Sigmoid colon (tissue), 4 donors: ENCODE measurements around the gene LDB1.

Experiments
- CTCF ChIP-seq, 4 experiments: fragments of 450-650 bp in 3 of 4; fragments of 200-600 bp in 1 of 4; IDR thresholded peaks; one replicate each; pipeline ENCODE4 v1.5.1; 2016 to 2019; ENCODE audit warnings: antibody characterized with exemption in 4 of 4, mild to moderate bottlenecking in 3 of 4, moderate library complexity in 2 of 4
- POLR2AphosphoS5 ChIP-seq, 4 donors: sonication (generic); formaldehyde crosslinking; IDR thresholded peaks; one replicate each; pipeline ENCODE4 v1.6.1; 2017; ENCODE audit warnings: antibody characterized with exemption in 4 of 4

- TF ChIP-seq CTCF (IDR thresholded peaks at IDR 0.05) (no peak), POLR2AphosphoS5 (IDR thresholded peaks at IDR 0.05) (no peak)
Measured at GRCh38 chr10:102112210-102112817, 7.9 kb downstream of the LDB1 start.
